H9 (cell line): Measurements from ENCODE around the gene DOCK1. TPM values are rescaled to one million over a fixed set of nuclear protein-coding genes. Genes with fewer than 3 reads are reported as not detected.

ENCODE experiments used
- DNase-seq: peaks from one replicate; pipeline ENCODE4 v3.0.0-alpha.2; 2017
- H2AFZ ChIP-seq: one replicate; pipeline ENCODE4 v1.6.1; 2013; ENCODE audit warnings: mild to moderate bottlenecking, low read length, control low read depth, moderate library complexity
- H2AK5ac ChIP-seq: 2 replicates; pipeline ENCODE4 v1.6.1; 2013; ENCODE audit warnings: low read length, control low read depth, mixed read lengths; ENCODE audit not compliant: insufficient read length
- H2BK120ac ChIP-seq: one replicate; pipeline ENCODE4 v1.6.1; 2013; ENCODE audit warnings: low read depth, mild to moderate bottlenecking, low read length, control low read depth, inconsistent platforms; ENCODE audit not compliant: poor library complexity, severe bottlenecking
- H2BK12ac ChIP-seq: 2 replicates; pipeline ENCODE4 v1.6.1; 2013; ENCODE audit warnings: low read length, control low read depth, mixed read lengths, low read depth; ENCODE audit not compliant: insufficient read length
- H2BK15ac ChIP-seq: 2 replicates; pipeline ENCODE4 v1.6.1; 2013; ENCODE audit warnings: low read depth, low read length, control low read depth
- H2BK20ac ChIP-seq: one replicate; pipeline ENCODE4 v1.6.1; 2013; ENCODE audit warnings: low read depth, mild to moderate bottlenecking, low read length, control low read depth, inconsistent platforms; ENCODE audit not compliant: poor library complexity, severe bottlenecking
- H2BK5ac ChIP-seq: 2 replicates; pipeline ENCODE4 v1.6.1; 2013; ENCODE audit warnings: low read length, control low read depth, mixed read lengths; ENCODE audit not compliant: insufficient read length
- H3K14ac ChIP-seq: 2 replicates; pipeline ENCODE4 v1.6.1; 2013; ENCODE audit warnings: low read length, control low read depth; ENCODE audit not compliant: insufficient read depth
- H3K18ac ChIP-seq: 2 replicates; pipeline ENCODE4 v1.6.1; 2013; ENCODE audit warnings: low read depth, mild to moderate bottlenecking, mixed read lengths, low read length, control low read depth; ENCODE audit not compliant: insufficient read length
- H3K23ac ChIP-seq: 2 replicates; pipeline ENCODE4 v1.6.1; 2013; ENCODE audit warnings: low read length, control low read depth, mixed read lengths, low read depth; ENCODE audit not compliant: insufficient read length
- H3K23me2 ChIP-seq: 2 replicates; pipeline ENCODE4 v1.6.1; 2013; ENCODE audit warnings: low read depth, mild to moderate bottlenecking, mixed read lengths, low read length, control low read depth; ENCODE audit not compliant: insufficient read length, poor library complexity, severe bottlenecking
- H3K27ac ChIP-seq: 2 replicates; pipeline ENCODE4 v1.5.1; 2013; ENCODE audit warnings: low read length, control low read depth, mixed read lengths, low read depth; ENCODE audit not compliant: insufficient read length
- H3K27me3 ChIP-seq: 2 replicates; pipeline ENCODE4 v1.6.1; 2013; ENCODE audit warnings: low read length, control low read depth, inconsistent platforms; ENCODE audit not compliant: insufficient read depth
- H3K4ac ChIP-seq: 2 replicates; pipeline ENCODE4 v1.6.1; 2013; ENCODE audit warnings: low read depth, mild to moderate bottlenecking, control low read depth, inconsistent platforms, low read length, moderate library complexity
- H3K4me1 ChIP-seq: 2 replicates; pipeline ENCODE4 v1.6.1; 2013; ENCODE audit warnings: low read length, control low read depth, inconsistent platforms; ENCODE audit not compliant: insufficient read depth
- H3K4me2 ChIP-seq: 2 replicates; pipeline ENCODE4 v1.6.1; 2013; ENCODE audit warnings: low read length, control low read depth, mixed read lengths; ENCODE audit not compliant: insufficient read length, insufficient read depth
- H3K56ac ChIP-seq: 2 replicates; pipeline ENCODE4 v1.6.1; 2013; ENCODE audit warnings: low read depth, mild to moderate bottlenecking, mixed read lengths, low read length, control low read depth; ENCODE audit not compliant: insufficient read length
- H3K79me1 ChIP-seq: 2 replicates; pipeline ENCODE4 v1.6.1; 2013; ENCODE audit warnings: low read depth, mild to moderate bottlenecking, moderate library complexity, low read length, control low read depth, inconsistent platforms; ENCODE audit not compliant: insufficient read depth, poor library complexity, severe bottlenecking
- H3K79me2 ChIP-seq: 2 replicates; pipeline ENCODE4 v1.6.1; 2013; ENCODE audit warnings: low read length, control low read depth, inconsistent platforms; ENCODE audit not compliant: insufficient read depth
- H3K9ac ChIP-seq: 2 replicates; pipeline ENCODE4 v1.6.1; 2013; ENCODE audit warnings: low read length, control low read depth, mixed read lengths; ENCODE audit not compliant: insufficient read length; ENCODE audit errors: extremely low read depth
- H3K9me3 ChIP-seq: one replicate; pipeline ENCODE4 v1.6.1; 2013; ENCODE audit warnings: low read depth, low read length, inconsistent platforms; ENCODE audit not compliant: control insufficient read depth
- H3T11ph ChIP-seq: one replicate; pipeline ENCODE4 v1.6.1; 2013; ENCODE audit warnings: mild to moderate bottlenecking, low read length, control low read depth, inconsistent platforms
- H4K20me1 ChIP-seq: one replicate; pipeline ENCODE4 v1.6.1; 2013; ENCODE audit not compliant: control insufficient read depth, insufficient read length, insufficient read depth
- H4K5ac ChIP-seq: 2 replicates; pipeline ENCODE4 v1.6.1; 2013; ENCODE audit warnings: low read depth, mild to moderate bottlenecking, mixed read lengths, low read length, control low read depth; ENCODE audit not compliant: insufficient read length
- H4K8ac ChIP-seq: replicated peaks from 2 replicates; pipeline ENCODE4 v1.6.1; 2013; ENCODE audit warnings: low read length, control low read depth, mixed read lengths, low read depth; ENCODE audit not compliant: insufficient read length
- H4K91ac ChIP-seq: 2 replicates; pipeline ENCODE4 v1.6.1; 2013; ENCODE audit warnings: low read depth, mild to moderate bottlenecking, moderate library complexity, mixed read lengths, low read length, control low read depth; ENCODE audit not compliant: insufficient read length
- H3K27ac Mint-ChIP-seq, 3 experiments: 2 replicates in 2 of 3; 3 replicates in 1 of 3; pipeline ENCODE4 v1.8.0; 2020 to 2021; ENCODE audit warnings: mixed read lengths in 3 of 3, mild to moderate bottlenecking in 1 of 3, moderate library complexity in 1 of 3
- H3K27me3 Mint-ChIP-seq: 2 replicates; pipeline ENCODE4 v1.8.0; 2021; ENCODE audit warnings: low read depth, mild to moderate bottlenecking, moderate library complexity, mixed read lengths
- H3K36me3 Mint-ChIP-seq, 3 experiments: 2 replicates in 2 of 3; 3 replicates in 1 of 3; pipeline ENCODE4 v1.8.0; 2020 to 2021; ENCODE audit warnings: low read depth in 3 of 3, mixed read lengths in 3 of 3; ENCODE audit not compliant: insufficient read depth in 1 of 3
- H3K4me1 Mint-ChIP-seq, 2 experiments: 2 replicates each; pipeline ENCODE4 v1.8.0; 2020; ENCODE audit warnings: mixed read lengths in 2 of 2
- H3K4me3 Mint-ChIP-seq, 2 experiments: 2 replicates in 1 of 2; 3 replicates in 1 of 2; pipeline ENCODE4 v1.8.0; 2020 to 2021; ENCODE audit warnings: mild to moderate bottlenecking in 2 of 2, mixed read lengths in 2 of 2, moderate library complexity in 1 of 2
- H3K9me3 Mint-ChIP-seq, 2 experiments: 2 replicates in 1 of 2; 3 replicates in 1 of 2; pipeline ENCODE4 v1.8.0; 2020; ENCODE audit warnings: mild to moderate bottlenecking in 2 of 2, mixed read lengths in 2 of 2, moderate library complexity in 1 of 2
- WGBS: extraction: QIAGEN DNeasy Blood & Tissue Kit; methylation state at CpG from one replicate; pipeline ENCODE4 v1.1.7; 2013; ENCODE audit warnings: missing lambda C conversion rate, low lambda C conversion rate, mixed read lengths; ENCODE audit not compliant: insufficient read length; ENCODE audit errors: extremely low coverage; 5-methylcytosine and 5-hydroxymethylcytosine counted together
- total RNA-seq: library from RNA; stranded (reverse); gene quantifications from 2 replicates; pipeline ENCODE4 v1.2.1, GENCODE V29; 2021
- TF ChIP-seq, protein P1 (sequence below): fragments of 200-600 bp; sonication (generic); conservative IDR thresholded peaks from 3 replicates; pipeline ENCODE4 v1.8.0; 2021; ENCODE audit warnings: antibody characterized with exemption, mild to moderate bottlenecking

DOCK1 gene
- total RNA-seq, 1 experiment from 2014 or later: 57.0 TPM

DNA sequence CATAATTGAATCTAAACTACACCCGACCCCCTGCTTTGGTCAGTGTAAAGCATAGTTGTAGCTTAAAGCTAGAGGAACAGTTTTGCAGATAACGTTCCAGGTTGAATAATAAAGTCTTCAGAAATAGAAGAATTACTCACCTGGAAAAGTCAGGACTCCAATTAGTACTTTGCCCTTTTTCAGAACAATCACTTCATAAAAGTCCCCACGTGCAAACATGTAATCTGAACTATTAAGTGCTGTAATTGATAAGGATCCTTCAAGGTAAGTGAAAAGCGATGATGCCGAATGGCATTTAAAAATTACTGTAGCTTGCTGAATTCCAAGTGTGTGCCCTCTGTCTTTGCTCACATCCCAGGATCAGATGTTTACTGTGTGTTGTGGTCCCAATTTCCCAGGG, 344.8 kb downstream of the DOCK1 start:
- TF ChIP-seq, protein P1, sequence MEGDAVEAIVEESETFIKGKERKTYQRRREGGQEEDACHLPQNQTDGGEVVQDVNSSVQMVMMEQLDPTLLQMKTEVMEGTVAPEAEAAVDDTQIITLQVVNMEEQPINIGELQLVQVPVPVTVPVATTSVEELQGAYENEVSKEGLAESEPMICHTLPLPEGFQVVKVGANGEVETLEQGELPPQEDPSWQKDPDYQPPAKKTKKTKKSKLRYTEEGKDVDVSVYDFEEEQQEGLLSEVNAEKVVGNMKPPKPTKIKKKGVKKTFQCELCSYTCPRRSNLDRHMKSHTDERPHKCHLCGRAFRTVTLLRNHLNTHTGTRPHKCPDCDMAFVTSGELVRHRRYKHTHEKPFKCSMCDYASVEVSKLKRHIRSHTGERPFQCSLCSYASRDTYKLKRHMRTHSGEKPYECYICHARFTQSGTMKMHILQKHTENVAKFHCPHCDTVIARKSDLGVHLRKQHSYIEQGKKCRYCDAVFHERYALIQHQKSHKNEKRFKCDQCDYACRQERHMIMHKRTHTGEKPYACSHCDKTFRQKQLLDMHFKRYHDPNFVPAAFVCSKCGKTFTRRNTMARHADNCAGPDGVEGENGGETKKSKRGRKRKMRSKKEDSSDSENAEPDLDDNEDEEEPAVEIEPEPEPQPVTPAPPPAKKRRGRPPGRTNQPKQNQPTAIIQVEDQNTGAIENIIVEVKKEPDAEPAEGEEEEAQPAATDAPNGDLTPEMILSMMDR: no peak
- H3K4me3 Mint-ChIP-seq: no peak overlapping the region

More for the DNA sequence above, 344.8 kb downstream of the DOCK1 start:
- Histone ChIP-seq H3K4me1 (no peaks in the 10 kb centered on the region), H2AFZ (no peak overlapping the region), H3K9ac (no peak overlapping the region), H4K20me1 (no peaks in the 10 kb centered on the region), H3K23me2 (no peaks in the 10 kb centered on the region), H3K4me2 (no peak overlapping the region), H2AK5ac (no peak overlapping the region), H3K4ac (no peak overlapping the region), H2BK120ac (no peak overlapping the region), H3K27ac (no peak overlapping the region), H2BK20ac (no peak overlapping the region), H3K9me3 (no peaks in the 10 kb centered on the region), H3K79me1 (no peaks in the 10 kb centered on the region), H3K27me3 (no peaks in the 10 kb centered on the region), H3K18ac (no peak overlapping the region), H3K23ac (no peak overlapping the region), H2BK12ac (no peak overlapping the region), H3K56ac (no peak overlapping the region), H4K8ac (no peak overlapping the region), H3K14ac (no peak overlapping the region), H2BK5ac (no peak overlapping the region), H4K5ac (no peak overlapping the region), H3T11ph (no peak overlapping the region), H3K79me2 (no peaks in the 10 kb centered on the region), H2BK15ac (no peak overlapping the region), H4K91ac (no peak overlapping the region)
- WGBS: no CpG with 5 or more reads among the region's 5 CpGs
- Mint-ChIP-seq H3K27ac (no peak overlapping the region), H3K36me3 (peaks cover 20 to 24% (median 21%) of the 10 kb centered on the region in 3 experiments), H3K4me1 (peaks cover 0 to 6% of the 10 kb centered on the region in 2 experiments; a peak in 2 of 4 replicates), H3K9me3 (peaks cover 5 to 8% of the 10 kb centered on the region in 2 experiments; a peak in 3 of 5 replicates), H3K27me3 (no peaks in the 10 kb centered on the region)
- DNase-seq: no peak
